NCI-H1694 (cell line): ENCODE data around the gene ARHGAP6.

Experiments used
- DNase-seq: peaks from one replicate; lab custom pipeline; 2025; lab: John Stamatoyannopoulos, UW

ARHGAP6 gene, protein sequence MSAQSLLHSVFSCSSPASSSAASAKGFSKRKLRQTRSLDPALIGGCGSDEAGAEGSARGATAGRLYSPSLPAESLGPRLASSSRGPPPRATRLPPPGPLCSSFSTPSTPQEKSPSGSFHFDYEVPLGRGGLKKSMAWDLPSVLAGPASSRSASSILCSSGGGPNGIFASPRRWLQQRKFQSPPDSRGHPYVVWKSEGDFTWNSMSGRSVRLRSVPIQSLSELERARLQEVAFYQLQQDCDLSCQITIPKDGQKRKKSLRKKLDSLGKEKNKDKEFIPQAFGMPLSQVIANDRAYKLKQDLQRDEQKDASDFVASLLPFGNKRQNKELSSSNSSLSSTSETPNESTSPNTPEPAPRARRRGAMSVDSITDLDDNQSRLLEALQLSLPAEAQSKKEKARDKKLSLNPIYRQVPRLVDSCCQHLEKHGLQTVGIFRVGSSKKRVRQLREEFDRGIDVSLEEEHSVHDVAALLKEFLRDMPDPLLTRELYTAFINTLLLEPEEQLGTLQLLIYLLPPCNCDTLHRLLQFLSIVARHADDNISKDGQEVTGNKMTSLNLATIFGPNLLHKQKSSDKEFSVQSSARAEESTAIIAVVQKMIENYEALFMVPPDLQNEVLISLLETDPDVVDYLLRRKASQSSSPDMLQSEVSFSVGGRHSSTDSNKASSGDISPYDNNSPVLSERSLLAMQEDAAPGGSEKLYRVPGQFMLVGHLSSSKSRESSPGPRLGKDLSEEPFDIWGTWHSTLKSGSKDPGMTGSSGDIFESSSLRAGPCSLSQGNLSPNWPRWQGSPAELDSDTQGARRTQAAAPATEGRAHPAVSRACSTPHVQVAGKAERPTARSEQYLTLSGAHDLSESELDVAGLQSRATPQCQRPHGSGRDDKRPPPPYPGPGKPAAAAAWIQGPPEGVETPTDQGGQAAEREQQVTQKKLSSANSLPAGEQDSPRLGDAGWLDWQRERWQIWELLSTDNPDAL (N-terminal part only)

DNA sequence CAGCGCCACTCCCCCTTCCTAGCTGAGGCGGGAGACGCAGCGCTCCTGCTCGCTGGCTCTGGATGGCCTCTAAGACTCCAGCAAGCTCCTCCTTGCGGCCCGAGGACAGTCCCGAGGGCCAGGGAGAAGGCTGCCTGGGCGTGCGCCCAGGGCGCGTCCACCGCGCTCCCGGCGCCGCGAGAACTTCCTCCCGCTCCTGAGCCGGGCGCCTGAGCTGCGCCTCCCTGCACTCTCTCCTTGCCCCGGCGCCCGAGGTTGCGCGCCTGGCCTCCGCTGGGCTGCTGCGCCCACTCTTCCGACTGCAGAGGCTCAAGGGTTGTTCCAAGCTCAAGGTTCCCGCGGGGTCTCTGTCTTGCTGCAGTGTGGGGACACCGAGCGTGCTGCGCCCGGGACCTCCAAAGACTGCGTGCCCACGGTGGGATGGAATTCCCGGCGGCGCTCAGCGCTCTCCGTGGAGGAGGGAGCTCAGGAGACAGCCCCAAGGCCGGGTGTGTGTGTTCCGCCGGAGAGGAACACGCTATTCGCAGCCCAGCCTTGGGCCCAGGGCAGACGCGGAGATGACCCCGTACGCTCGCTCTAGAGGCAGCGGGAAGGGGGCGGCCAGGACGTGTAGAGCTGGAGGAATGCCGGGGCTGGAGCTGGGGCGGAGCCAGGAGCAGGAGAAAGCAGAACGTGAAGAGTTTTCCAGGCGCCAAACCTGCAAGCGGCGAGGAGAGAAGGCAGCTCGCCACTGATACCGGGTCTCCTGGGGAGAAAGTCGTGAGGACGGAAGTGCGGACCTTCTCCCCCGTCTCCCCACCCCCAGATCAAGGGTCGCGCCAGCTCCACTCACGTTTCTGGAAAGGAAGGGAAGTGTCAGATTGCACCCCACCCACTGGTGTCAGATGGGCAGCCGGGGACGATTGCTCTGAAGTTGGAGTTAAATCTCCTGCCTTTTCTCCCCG, at the start of gene ARHGAP6:
ARHGAP6 (minus strand) TSS at position 753 of the 944 bp plus-strand sequence. CDS start 1,092 bp downstream, outside the sequence.
- no peak for DNase-seq

DNA sequence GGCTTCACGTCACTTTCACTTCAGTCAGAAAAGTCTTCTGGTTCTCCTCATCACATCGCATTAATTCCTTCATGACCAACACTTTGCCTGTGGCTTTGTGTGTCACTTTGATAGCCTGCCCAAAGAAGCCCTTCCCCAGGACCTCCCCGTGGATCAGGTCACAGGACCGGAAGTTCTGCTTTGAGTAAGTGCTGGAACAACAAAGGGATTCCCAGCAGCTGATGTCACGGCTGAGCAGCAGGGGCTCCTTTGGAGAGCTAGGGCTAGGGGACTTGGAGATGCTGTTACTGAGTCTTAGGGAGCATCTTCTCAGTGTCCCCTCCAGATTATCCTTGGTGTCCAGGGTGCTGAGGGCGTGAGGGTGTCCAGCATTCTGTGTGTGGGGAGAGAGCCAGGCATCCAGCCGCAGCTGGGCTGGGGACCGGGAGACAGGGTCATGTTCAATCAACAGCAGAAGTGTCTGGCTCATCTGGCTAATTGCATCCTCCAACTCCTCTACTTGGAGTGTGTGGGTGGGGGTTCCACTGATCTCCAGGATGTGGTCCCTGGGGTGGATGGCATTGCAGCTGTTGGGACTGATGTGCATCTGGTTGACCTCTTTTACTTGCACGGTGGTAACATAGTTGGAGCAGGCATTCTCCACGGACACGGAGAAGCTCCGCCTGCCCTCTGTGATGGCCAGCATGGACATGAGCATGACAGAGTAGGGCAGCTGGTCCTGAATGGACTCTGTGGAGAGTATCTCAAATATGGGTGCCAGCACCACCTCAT, 39.2 kb upstream of the ARHGAP6 start:
- DNase-seq, result no peak

DNA sequence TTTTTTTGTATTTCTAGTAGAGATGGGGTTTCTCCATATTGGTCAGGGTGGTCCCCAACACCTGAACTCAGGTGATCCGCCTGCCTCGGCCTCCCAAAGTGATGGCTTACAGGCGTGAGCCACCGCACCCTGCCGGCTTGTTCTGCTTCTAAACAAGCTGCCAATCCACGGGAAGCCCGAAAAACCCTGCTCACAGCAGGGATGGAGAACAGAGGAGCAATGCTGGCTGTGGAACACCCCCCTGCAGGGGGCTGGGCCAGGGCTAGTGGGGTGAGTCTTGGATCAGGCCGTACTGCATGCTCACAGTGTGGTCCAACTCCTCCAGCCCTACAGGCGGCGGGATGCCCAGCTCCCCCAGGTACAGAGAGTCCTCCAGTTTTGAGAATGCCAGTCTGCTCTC, 38.1 kb upstream of the ARHGAP6 start:
- DNase-seq, result no peak

DNA sequence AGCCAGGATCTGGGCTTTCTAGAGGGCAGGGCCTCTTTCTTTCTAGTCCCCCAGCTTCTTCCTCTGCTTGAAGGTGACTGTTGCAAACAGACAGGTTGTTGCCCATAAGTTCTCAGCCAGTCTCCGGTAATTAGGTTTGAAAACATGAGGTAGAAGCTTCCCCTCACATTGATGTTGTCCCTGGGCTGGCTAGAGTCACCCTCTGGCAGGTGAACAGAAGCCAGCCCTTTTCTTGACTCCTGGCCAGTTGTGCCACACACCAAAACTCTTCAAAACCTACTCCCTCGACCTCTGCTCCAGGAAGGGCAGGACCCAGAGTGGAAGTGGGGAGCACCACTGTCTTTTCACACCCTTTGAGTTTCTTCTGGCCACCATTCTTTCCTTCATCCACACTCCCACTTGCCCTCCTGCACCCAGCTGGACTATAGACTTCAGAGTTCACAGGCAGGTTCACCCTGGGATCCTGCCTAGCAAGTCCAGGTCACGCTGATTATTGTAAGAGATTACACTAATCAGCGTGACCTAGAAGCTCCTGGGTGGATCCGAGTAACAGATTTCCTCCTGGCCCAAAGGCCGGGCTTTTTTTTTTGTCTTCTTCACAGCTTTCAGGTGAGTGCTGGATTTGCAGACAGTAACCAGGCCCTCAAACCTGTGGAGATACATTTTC, 37.4 kb upstream of the ARHGAP6 start:
- no peak for DNase-seq

DNA sequence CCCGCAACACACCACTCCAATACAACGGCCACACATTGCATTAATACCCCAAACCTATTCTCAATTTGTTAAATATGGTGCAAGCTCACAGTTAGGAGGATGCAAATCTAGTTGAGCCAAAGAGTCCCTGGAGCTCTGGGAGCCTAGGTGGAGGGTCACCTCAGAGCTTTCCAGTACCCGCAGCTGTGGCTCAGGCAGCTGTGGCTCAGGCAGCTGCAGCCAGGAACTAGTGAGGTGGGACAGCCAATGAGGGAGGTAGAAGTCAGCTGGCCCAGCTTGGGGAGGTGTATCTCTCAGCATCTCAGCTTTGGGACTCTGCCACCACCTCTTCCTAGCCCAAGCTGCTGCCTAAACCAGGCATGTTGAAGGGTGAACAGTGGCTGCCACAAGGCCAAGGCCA, 36.7 kb upstream of the ARHGAP6 start:
- DNase-seq, result no peak

DNA sequence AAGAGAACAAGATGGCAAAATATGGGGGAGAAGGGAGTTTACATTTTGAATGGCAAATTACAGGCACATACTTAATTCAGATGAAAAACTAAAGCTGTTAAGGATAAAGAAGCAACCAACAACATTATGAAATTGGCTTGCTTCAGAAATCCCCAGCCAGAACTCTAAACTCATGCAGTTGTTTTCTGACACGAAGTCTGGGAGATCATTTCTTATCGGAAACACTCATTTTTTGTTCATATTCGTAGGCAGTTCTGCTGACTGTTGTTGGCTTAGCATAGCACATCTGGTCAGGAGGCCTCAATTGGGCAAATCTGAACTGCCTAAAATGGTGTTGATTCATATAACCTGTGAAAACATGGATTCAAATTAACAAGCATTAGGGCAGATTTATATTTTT, 33.0 kb upstream of the ARHGAP6 start:
- DNase-seq, result no peak

DNA sequence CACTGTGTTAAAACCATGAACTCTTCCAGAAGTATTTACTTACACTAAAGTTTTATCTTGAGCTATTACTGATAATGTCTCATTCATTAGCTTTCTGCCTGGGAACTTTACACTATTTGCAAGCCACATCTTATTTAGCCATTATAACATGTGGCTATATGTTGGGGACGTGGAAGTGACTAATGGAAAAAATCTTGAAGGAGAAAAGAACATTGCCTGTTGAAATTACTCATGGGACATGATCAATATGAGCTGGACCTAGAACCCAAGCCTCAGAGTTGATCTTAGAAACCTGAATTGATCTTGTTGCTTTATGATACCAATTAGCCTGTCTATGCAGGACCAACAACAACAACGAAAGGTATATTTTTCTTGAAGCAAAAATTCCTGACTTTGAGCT, 22.5 kb upstream of the ARHGAP6 start:
- DNase-seq, result no peak

DNA sequence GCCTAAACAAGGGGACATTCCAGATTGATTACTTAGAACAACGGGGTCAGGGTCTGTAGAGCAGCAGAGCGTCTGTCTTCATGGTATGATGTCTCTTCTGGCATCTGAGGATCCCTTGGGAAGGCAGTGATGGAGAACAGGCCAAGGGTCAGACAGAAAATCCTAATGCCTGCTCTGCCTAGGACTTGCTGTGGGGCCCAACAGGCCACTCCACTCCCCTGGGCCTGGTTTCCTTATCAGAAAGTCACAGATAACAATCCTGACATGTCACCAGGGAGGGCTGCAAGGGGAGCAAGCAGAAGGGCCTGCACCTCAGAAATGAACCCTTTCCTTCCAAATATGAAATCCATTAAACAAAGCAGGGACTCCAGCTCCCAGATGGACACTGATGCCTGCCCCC, 21.4 kb upstream of the ARHGAP6 start:
- no peak for DNase-seq

DNA sequence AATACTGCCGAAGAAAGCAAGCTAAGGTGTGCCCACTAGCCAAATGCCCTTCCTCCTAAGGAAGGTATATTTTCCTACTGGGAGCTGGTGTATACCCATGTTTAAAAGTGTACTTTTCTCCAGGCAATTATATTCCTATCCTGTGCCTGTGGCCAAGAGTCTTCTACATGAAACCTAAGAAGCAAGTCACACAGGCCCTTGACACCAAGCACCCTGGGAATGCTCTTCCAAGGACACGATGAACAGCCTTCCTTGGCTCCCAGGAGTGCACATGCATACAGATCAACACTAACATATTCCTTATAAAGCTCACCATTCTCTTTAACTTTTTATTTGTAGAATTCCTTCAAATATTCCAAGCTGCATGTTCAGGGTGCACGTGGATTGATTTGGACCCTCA, 17.3 kb upstream of the ARHGAP6 start:
- no peak for DNase-seq

DNA sequence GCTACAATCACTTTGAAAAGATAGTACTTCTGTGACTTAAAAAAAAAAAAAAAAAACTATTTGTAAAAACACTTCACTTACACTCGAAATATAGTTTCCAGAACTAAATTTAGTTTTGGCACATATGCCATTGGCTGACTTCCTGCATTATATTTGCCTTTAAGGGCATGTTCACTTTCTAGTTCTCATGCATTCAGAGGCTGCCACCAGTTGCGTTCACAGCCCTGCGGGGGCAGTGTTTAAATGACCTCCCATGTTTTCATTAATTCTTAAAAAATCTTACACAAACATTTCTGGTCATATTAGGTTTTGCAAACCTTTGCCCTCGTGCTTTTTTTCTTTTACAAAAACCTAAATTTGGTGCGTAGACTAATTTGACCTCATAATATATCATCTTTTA, 12.4 kb upstream of the ARHGAP6 start:
- DNase-seq, result no peak

DNA sequence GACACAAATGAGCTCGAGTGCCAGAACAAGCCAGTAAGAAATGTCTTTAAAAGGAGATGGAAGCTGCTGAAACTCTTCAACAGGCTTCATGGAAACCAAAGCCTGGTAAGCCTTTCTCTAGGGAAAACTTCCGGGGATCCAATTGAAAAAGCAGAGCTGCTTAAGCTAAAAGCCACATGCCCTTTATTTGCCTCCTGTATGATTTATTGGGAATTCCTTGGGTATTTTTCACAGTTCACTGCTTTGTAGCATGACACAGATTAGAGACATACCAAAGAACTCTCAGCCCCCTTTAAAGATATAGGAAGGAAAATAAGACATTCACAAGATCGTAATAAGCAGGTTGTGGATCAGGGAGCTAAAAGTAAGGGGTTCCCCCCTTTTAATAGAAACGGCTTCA, 6.5 kb upstream of the ARHGAP6 start:
- no peak for DNase-seq

DNA sequence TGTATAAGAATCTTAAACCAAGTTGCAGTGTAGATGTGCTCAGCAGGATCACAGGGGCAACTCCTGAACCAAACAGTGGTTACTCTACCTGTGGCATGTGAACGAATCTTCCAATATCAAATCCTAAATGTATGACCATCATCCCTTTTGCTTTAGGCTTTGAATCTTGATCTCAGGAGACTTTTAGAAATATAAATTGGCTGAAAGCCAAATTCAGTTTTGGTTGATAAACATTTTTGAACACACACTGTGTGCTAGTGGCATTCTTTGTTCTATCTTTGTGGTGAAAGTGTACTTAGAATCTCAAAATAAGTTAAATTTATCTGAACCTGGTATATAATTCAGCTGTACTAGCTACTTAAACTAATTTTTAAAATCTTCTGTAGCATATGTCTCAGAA, 4.6 kb upstream of the ARHGAP6 start:
- DNase-seq, result no peak

DNA sequence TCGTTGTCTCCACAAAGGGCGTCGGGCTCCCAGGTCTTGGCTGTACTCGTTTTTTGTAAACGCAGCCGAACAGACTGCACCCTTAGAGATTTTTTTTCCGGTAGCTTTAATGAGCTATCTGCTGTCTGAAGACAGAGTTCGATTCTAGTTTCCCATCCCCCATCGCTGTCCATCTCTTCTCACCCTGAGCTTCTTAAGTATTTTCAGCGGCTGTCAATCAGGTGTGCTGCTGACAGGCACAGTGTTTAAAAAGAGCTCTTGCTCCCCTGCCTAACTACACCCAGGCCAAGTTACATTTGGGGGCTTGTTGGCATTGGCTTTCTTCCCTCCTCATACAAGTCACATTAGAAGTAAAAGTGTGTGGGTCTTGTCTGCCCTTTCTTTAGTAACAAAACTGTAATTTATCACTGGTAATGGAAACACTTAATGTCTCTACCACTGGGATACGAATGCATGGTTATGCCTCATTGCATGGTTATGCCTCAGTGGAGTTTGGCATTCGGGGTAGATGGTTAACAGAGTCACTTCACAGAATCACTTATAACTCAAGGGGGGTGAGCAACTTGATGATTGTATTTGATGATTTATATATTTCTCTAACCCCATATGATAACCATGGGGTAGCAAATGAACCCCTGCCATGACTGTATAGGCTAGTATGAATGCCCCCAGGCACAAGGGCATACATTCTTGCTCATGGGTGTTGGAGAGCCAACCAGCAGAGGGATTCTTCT, 1.4 kb upstream of the ARHGAP6 start:
- no peak for DNase-seq

DNA sequence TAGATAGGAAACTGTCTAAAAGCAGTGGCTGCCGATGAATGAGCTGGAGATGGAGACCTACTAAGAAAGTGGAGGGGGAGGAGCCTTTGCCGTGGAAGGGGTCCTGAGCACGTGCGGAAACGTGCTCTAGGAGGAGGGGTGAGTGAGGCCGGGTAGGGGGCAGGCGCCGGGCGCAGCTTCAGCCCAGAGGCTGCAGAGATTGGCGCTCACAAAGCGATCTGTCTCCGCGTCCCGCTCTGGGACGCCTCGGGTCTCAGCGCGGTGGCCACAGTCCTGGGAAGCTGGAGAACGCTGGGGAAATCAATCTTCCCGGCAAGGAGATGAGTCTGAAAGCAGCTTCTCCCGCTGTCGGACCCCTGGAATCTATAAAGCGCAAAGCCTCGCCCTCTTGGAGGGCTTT, 444 bp upstream of the ARHGAP6 start:
- DNase-seq, result no peak

DNA sequence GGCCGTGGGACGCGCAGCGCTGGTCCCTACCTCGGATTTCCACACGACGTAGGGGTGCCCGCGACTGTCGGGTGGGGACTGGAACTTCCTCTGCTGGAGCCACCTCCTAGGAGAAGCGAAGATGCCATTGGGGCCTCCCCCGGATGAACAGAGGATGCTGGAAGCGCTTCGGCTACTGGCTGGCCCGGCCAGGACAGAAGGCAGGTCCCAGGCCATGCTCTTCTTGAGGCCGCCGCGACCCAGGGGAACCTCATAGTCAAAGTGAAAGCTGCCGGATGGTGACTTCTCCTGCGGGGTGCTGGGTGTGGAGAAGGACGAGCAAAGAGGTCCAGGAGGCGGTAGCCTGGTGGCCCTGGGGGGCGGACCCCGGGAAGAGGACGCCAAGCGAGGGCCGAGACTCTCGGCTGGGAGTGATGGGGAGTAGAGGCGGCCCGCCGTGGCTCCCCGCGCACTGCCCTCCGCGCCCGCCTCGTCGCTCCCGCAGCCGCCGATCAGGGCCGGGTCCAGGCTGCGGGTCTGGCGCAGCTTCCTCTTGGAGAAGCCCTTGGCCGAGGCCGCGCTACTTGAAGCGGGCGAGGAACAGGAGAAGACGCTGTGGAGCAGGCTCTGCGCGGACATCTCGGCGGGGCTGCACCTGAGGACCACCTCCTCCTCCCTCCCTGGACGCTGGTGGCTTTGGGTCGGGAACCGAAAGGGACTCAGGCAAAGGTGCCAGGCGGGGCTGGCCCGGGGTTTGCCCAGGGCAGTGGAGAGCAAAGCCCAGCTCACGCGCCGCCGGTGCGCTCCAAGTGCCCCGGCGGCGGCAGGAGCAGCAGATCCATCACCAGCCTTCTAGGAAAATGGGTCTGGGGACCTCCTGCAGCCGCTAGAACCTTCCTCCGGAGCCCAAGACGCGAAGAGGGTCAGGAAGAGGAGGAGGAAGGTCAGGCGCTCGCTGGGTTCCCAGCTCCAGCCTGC, 1.2 kb downstream of the ARHGAP6 start:
- DNase-seq, result no peak

DNA sequence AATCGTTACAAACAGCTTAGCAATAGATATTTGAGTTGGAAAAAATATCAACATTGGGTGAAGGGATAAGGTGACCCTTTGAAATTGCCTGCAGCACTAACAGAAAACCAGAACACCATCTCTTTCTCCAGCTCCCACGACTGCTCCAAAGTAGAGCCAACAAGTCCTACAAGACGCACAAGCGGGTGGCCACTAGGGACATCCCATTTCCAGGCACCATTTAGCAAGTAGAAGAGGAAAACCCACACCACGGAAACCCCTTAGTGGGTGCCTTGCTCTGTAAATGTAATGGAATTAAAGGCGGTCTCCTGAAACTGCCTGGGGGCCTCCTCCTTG, 1.9 kb downstream of the ARHGAP6 start:
- DNase-seq, result no peak

DNA sequence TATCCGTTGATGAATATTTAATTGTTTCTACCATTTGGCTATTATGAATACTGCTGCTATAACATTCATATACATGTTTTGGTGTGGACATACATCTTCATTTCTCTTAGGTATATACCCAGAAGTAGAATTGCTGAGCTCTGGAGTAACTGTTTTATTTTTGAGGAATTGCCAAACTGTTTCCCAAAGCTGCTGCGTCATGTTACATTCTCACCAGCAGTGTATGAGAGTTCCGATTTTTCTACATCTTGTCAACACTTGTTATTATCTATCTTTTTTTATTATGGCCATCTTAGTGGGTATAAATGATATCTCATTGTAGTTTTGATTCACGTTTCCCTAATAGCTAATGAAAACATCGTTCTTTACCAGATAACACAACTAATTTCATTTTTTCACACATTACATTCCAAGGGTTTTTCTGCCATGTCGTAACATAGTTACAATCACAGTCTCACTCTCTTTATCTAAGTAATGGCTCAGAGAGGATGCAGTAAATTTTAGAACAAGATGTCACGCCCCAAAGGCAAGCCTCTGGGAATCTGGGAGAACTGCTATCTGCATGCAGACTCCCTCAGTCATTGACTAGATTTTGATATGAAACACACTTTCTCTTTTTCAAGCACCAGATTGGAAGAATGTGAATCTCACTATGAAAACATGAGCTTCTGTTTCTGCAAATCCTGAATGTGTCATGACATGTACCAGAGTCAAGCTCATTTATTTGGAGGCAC, 10.3 kb downstream of the ARHGAP6 start:
- no peak for DNase-seq
